Fibroblast of pulmonary artery (primary cell): ENCODE measurements around the gene TPBGL.

Experiments used
- DNase-seq: peaks from one replicate; pipeline ENCODE4 v3.0.0-alpha.2; 2010; ENCODE audit warnings: low read depth
- H3K4me3 ChIP-seq: replicated peaks from 2 replicates; pipeline ENCODE4 v1.5.1; 2011; ENCODE audit warnings: low read depth, mild to moderate bottlenecking, control low read depth, low read length, moderate library complexity
- CTCF ChIP-seq: IDR thresholded peaks from 2 replicates; pipeline ENCODE4 v1.5.1; 2011; ENCODE audit warnings: mild to moderate bottlenecking, control low read depth, low read length, inconsistent platforms; ENCODE audit errors: missing control alignments

TPBGL gene

GRCh38 chr11:75260396-75261170 is 20.0 kb downstream of the TPBGL start:
- no peak for TF ChIP-seq CTCF
- DNase-seq: no peak
- H3K4me3 ChIP-seq: no peak overlapping the region

GRCh38 chr11:75261902-75262361 is 21.4 kb downstream of the TPBGL start:
- TF ChIP-seq CTCF: no peak
- no peak overlapping the region for H3K4me3 ChIP-seq
- DNase-seq: no peak

- no peak overlapping the region for H3K4me3 ChIP-seq
- no peak for TF ChIP-seq CTCF
- DNase-seq: no peak
Measured at GRCh38 chr11:75262436-75262835, 21.9 kb downstream of the TPBGL start.

- H3K4me3 ChIP-seq: no peak overlapping the region
- no peak for DNase-seq
- TF ChIP-seq CTCF: no peak
Measured at GRCh38 chr11:75262961-75263852, 22.6 kb downstream of the TPBGL start.

- TF ChIP-seq CTCF: no peak
- DNase-seq: peak; percentile 52
Measured at GRCh38 chr11:75263944-75264349, 23.4 kb downstream of the TPBGL start.

GRCh38 chr11:75264356-75264755 is 23.8 kb downstream of the TPBGL start:
- TF ChIP-seq CTCF: no peak
- H3K4me3 ChIP-seq: no peak overlapping the region
- no peak for DNase-seq

More at GRCh38 chr11:75263944-75264349, 23.4 kb downstream of the TPBGL start:
- H3K4me3 ChIP-seq: no peak overlapping the region
